ENCODE measurements around the gene RPS28.

Gene RPS28

GRCh38 chr19:8370176-8371010, 49.1 kb downstream of the RPS28 start:
- DNase-seq (ENCODE audit: low read depth), result no peak
- H3K4me3 ChIP-seq (ENCODE audit: control insufficient read depth, low read depth, low read length), result no peak overlapping the region
- TF ChIP-seq CTCF (IDR thresholded peaks at IDR 0.05; ENCODE audit: control insufficient read depth, insufficient read depth, low read depth, low read length, missing control alignments), result no peak

DNA sequence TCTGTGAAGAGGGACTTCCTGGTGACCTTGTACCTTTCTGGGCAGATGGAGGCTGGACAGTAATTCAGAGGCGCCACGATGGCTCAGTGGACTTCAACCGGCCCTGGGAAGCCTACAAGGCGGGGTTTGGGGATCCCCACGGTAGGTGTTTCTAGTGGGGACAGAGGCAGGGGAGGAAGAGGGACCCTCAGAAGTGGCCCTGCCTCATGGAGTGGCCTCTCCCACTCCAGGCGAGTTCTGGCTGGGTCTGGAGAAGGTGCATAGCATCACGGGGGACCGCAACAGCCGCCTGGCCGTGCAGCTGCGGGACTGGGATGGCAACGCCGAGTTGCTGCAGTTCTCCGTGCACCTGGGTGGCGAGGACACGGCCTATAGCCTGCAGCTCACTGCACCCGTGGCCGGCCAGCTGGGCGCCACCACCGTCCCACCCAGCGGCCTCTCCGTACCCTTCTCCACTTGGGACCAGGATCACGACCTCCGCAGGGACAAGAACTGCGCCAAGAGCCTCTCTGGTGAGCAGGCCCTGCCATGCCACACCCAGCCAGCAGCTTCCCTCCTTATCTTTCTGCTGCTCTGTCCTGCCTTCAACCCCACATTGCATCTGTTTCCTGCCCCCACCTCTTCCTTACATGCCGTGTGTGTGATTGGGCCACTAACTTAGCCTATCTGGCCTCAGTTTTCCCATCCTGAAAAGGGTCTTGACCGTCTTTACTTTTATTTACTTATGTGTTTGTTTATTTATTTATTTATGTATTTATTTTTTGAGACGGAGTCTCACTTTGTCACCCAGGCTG, 49.9 kb downstream of the RPS28 start:
- H3K4me3 ChIP-seq (ENCODE audit: control insufficient read depth, low read depth, low read length), result no peak overlapping the region
- TF ChIP-seq CTCF (IDR thresholded peaks at IDR 0.05; ENCODE audit: control insufficient read depth, insufficient read depth, low read depth, low read length, missing control alignments), result no peak
- DNase-seq (ENCODE audit: low read depth), result no peak

Data from AG09309 (cell line).